ENCODE results near the gene PPAN.

The PPAN gene, protein sequence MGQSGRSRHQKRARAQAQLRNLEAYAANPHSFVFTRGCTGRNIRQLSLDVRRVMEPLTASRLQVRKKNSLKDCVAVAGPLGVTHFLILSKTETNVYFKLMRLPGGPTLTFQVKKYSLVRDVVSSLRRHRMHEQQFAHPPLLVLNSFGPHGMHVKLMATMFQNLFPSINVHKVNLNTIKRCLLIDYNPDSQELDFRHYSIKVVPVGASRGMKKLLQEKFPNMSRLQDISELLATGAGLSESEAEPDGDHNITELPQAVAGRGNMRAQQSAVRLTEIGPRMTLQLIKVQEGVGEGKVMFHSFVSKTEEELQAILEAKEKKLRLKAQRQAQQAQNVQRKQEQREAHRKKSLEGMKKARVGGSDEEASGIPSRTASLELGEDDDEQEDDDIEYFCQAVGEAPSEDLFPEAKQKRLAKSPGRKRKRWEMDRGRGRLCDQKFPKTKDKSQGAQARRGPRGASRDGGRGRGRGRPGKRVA

DNA sequence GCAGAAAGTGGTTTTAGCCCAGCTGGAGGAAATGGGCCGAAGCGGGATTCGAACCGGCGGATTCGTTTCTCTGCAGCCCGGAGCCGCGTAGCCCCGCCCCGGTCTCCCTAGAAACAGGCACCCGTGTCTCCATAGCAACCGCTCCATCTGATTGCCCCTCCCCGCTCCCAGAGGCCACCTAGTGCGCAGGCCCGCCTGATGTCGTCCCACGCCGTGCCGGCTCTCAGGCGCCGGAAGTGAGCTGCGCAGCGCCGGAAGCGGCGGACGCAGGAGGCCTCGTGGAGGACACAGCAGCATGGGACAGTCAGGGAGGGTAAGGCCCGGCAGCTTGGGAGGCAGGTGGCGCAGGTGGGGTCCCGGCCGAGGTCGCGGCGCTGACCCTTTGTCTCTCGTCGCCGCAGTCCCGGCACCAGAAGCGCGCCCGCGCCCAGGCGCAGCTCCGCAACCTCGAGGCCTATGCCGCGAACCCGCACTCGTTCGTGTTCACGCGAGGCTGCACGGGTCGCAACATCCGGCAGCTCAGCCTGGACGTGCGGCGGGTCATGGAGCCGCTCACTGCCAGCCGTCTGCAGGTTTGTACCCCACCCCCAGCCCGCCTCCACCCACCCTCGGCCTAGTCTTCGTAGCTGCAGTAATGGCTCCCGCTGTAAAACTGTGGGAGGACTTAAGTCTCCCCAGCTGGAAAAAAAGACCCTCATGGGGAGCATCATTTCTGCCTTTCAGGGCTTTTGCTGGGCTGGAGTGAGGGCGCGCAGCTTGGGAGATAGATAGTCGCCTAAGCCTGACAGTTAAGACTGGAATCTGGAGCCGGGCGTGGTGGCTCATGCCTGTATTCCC is at the start of gene PPAN:
Gene PPAN (plus strand): TSS at position 263 of the 837 bp plus-strand sequence. CDS start 33 bp downstream, at position 296.
- in situ Hi-C loops (cut with MboI; ENCODE audit: low sequenced_read_pairs) = no loop called here

DNA sequence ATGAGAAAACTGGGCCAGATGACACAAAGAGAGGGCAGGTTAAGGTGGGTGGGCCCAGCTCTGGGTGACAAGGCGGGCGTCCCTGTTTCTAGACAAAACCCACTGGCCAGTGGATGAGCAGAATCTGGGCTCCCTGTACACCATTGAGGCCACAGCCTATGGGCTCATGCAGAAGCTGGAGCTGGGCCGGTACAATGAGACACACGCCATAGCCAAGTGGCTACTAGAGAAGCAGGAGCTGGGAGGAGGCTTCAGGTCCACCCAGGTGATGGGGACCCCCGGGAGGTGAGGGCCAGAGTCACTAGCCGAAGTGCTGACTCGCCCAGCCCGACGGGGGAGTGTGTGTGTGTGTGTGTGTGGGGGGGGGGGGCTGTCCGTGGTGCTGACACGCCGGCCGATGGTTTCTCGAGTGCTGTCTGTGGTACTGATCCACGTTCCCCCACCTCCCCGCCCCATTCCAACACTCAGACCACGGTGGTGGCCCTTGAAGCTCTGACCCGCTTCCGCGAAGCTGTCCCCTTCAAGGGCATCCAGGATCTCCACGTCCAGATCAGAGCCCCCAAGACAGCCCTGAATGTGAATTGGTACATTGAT is 44.3 kb upstream of the PPAN start:
- in situ Hi-C loops (cut with MboI; ENCODE audit: low sequenced_read_pairs) = no loop called here

DNA sequence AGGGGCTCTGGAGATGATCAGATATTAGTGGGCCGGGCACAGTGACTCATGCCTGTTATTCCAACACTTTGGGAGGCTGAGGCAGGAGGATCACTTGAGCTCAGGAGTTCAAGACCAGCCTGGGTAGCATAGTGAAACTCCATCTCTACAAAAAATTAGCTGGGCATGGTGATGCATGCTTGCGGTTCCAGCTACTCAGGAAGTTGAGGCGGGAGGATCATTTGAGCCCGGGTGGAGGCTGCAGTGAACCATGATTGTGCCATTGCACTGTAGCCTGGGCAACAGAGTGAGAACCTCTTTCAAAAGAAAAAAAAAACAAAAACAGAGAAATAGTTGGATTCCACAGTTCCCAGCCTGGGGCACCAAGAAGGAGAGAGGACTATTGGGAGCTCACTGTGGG is 38.0 kb upstream of the PPAN start:
- in situ Hi-C loops (cut with MboI; ENCODE audit: low sequenced_read_pairs) = no loop called here

DNA sequence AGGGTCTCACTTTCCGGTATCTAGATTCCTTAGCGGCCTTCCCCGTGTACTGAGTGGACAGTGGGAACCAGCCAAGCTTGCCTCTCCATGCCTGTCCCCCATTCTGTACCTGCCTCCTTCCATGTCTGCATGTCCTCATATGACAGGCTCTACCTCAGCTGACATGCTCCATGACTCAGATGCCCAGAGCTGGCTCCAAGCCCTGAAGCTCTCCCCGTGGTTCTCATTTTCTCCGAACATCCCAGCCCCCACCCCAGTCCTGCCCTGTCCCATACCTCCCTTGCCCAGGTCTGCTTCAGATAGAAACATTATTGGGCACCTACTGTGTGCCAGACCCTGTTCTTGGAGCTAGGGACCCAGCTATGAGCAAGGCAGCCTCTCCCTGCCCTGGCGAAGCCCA is 37.1 kb upstream of the PPAN start:
- in situ Hi-C loops (cut with MboI; ENCODE audit: low sequenced_read_pairs) = no loop called here

DNA sequence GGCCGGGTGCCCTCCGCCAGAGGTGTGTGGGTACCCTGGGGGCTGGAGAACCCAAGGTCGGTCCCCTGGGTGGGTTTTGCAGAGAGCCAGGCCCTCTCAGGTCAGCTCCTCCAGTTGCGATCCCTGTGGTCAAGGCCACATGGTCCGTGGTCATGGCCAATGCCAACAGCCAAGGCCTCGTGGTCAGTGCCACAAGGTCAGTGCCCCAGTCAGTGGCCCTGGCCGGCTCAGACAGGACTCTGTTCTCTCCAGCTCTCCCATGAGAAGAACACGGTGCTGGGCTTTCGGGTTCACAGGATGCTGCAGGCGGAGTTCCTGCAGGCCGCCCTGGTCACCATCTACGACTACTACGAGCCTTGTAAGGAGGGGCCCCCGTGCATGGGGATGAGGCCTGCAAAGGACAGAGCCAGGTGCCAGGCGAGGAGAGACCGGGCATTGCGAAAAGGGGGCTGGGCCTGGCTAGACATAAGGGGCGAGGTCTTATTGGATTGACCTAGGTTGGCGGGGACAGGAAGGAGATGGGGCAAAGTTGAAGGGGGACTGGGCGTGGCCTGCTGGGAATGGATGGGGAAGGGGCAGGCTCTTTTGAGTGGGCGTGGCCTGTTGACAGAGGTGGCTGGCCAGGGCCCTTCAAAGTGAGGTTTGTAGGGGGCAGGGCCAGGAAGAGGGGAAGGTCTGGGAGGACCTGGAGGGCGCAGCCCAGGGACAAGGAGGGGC is 35.3 kb upstream of the PPAN start:
- in situ Hi-C loops (cut with MboI; ENCODE audit: low sequenced_read_pairs) = no loop called here

DNA sequence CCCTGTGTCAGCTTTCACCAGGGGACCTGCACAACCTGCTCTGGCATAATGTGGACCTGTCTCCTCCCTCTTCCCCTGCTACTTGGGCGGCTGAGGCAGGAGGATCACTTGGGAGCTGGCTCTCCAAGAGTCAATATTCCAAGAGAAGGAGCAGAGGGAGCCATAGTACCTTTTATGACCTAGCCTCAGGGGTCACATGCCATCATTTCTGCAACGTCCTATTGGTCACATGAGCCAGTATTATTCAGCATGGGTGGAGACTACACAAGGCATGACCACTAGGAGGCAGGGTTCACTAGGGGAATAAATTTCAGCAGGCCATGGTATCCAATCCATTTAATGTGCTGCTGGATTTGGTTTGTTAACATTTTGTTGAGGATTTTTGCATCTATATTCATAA is 32.0 kb upstream of the PPAN start:
- in situ Hi-C loops (cut with MboI; ENCODE audit: low sequenced_read_pairs) = no loop called here

DNA sequence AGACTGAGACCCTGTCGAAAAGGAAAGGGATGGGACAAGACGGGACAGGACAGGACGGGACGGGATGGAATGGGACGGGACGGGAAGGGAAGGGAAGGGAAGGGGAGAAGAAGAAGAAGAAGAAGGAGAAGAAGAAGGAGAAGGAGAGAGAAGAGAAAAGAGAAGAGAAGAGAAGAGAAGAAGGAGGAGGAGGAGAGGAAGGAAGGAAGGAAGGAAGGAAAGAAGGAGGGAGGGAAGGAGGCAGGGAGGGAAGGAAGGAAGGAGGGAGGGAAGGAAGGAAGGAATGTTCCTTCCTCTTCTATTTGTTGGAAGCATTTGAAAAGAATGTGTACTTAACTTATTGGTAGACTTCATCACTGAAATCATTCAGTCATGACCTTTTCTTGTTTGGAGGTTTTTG is 29.6 kb upstream of the PPAN start:
- in situ Hi-C loops (cut with MboI; ENCODE audit: low sequenced_read_pairs) = no loop called here

DNA sequence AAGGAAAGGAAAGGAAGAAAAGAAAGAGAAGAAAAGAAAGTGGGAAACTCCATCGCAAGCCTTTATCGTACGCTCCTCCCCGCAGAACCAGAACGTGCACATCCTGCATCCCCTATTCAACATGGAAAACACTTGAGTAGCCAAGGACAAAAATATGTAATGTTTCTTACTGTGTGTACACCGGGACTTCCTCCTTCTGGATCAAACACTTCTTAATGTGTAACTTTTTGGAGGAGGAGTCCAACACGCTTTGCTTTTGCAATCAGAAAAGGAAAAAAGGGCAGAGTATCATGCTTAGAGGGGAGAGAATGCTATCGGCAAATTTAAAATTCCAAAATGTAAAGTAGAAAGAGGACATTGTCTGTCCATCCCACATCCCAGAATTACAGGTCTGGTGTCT is 27.8 kb upstream of the PPAN start:
- in situ Hi-C loops (cut with MboI; ENCODE audit: low sequenced_read_pairs) = no loop called here

DNA sequence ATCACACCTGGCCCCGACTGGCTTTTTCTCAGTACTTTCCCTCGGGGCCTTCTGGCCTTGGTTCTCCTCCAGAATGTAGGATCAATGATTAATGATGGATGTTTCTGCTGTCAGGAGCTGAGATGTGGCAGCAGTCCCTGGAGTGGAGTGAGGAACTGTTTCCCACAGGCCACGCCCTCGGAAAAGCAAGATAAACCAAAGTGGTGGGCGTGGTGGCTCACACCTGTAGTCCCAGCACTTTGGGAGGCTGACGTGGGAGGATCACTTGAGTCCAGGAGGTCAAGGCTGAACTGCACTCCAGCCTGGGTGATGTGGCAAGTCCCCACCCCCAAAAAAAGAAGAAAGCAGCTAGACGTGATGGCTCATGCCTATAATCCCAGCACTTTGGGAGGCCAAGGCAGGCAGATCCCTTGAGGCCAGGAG is 27.1 kb upstream of the PPAN start:
- in situ Hi-C loops (cut with MboI; ENCODE audit: low sequenced_read_pairs) = no loop called here

DNA sequence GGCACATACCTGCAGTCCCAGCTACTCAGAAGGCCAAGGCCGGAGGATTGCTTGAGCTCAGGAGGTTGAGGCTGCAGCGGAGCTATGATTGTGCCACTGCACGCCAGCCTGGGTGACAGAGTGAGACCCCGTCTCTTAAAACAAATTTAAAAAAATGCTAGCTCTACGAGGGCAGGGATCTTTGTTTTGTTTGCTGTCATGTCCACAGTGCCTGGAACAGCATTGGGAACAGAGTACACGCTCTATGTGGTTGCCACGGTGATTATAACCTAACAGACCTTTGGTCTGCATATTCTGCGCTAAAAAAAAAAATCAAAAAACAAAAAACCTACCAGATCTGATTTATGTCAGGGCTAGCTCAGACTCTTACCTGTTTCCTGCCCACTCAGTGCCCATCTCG is 22.3 kb upstream of the PPAN start:
- in situ Hi-C loops (cut with MboI; ENCODE audit: low sequenced_read_pairs) = no loop called here

DNA sequence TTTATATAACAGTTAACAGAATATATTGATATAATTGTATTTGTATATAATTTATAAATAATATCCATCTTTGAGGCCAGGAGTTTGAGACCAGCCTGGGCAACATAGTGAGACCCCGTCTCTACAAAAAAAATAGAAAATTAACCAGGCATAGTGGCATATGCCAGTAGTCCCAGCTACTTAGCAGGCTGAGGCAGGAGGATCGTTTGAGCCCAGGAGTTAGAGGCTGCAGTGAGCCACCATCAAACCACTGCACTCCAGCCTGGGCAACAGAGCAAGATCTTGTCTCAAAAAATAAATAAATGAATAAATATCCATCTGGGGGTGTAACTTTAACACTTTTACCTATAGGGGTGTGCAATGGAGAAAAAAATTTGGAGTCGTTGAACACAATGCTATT is 21.4 kb upstream of the PPAN start:
- in situ Hi-C loops (cut with MboI; ENCODE audit: low sequenced_read_pairs) = no loop called here

DNA sequence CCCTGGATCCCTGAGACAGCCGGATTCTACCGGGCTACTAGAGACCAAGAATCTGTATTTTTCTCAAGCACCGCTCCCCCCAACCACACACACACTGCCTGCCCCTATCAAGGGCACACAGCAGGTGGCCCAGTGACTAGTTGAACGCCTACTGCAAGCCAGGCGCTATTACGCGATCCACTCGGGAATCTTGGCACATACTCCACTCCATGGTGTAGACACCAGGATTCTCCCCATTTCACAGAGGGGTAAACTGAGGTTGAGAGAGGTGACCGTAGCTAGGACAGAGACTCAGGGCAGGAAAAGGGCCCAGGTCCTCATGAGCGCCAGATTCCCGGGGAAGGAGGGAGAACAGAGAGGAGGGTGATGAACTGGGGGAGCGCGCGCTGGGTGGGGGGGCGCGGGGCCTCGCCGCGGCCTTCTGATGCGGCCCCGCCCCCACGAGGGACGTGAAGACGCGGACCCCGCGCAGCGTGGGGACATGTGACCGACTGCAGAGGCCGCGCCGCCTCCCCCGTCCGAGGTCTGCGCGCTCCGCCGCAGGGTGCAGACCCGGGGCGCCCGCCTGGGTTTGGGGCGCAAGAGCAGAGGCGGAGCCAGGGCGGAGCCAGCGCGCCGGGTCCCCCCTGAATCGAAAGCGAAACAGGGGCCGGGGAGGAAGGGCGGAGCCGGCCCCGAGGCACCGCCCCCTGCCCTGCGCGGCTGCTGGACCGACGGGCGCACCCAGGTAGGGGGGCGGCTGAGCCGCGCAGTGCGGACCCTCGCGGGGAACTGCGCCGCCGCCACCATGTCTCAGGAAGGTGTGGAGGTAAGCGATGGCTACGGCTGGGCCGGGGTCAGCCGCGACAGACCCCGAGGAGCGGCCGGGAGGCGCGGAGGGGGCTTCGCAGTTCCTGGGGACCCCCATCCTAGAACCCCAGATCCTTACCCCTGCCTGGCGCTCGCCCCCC is 20.2 kb upstream of the PPAN start, which contains the start of gene SHFL:
Gene SHFL (plus strand): TSS at position 677 of the 950 bp plus-strand sequence. CDS start 111 bp downstream, at position 788.
- in situ Hi-C loops (cut with MboI; ENCODE audit: low sequenced_read_pairs) = no loop called here

DNA sequence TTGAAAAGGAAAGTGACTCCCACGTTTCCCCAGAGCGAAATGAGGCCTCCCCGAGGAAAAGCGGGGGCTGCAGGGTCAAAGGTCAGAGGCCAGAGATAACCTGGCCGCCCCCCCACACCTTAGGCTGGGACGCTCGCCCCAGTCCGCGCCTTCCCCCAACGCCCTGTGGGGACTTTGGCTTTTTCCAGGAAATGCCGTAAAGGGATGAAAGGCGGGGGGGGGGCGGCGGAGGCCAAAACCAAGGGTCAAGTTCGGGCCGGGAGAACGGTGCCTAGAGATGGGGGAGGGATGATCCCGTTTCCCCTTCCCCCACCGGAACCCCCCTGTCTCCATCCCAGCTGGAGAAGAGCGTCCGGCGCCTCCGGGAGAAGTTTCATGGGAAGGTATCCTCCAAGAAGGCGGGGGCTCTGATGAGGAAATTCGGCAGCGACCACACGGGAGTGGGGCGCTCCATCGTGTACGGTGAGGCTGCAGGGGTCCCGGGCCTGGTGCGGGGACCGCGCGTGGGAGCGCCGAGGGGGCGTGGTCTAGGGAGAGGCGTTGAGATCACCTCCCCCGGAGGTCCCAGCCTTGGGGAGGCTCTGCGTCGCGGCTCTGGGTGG is 19.5 kb upstream of the PPAN start:
- in situ Hi-C loops (cut with MboI; ENCODE audit: low sequenced_read_pairs) = no loop called here

DNA sequence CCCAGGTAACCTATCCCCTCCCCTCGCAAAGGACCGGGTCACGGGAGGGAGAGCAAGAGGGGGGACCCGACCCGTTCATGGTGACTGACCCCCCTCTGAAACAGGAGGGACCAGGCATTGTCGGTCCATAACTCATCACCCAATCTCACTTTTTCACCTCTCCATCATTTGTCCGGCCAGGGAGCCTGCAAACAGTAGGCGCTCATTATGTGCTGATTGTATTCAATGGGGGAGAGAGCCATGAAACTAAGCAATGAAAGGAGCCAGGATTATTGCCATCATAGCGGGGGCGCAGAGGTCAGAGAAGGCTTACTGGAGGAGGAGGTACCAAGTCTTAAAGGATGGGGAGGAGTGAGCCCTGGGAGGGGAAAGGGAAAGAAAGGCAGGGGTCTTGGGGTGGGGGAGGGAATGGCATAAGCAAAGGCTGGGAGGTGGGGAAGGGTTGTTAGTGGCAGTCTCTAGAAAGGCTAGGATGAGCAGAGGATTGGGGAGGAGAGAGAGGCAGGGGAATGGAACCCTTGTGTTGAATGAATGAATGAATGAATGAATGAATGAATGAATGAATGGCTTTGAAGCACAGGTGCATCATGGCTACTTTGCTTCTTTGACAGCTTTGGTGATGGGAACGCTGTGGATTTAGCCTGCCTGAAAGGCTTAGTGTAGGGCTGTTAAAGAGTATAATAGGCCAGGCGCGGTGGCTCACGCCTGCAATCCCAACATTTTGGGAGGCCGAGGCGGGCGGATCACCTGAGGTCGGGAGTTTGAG is 18.7 kb upstream of the PPAN start:
- in situ Hi-C loops (cut with MboI; ENCODE audit: low sequenced_read_pairs) = no loop called here

DNA sequence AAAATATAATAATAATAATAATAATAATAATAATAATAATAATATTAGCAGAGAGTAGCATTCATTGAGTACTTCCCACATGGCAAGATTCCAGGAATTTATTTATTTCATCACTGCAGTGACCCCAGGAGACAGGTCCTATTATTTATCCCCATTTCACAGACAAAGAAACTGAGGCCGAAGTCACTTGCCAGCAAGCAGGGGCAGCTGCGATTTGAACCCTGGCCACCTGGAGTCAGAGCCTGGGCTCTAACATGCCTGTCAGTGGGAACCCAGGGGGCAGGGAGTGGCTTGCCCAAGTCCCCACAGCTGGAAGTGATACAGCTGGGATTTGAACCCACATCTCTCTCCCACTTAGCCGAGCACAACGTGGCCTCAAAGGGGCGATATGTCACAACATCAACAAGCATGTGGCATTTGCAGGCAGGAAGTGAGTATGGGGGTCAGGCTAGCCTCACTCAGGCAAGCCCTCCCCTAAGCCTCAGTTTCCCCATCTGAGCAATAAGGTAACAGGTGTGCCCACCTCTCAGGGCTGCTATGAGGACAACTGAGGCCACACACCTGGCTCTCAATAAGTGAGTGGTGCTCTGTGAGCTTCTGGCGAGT is 17.1 kb upstream of the PPAN start:
- in situ Hi-C loops (cut with MboI; ENCODE audit: low sequenced_read_pairs) = no loop called here

DNA sequence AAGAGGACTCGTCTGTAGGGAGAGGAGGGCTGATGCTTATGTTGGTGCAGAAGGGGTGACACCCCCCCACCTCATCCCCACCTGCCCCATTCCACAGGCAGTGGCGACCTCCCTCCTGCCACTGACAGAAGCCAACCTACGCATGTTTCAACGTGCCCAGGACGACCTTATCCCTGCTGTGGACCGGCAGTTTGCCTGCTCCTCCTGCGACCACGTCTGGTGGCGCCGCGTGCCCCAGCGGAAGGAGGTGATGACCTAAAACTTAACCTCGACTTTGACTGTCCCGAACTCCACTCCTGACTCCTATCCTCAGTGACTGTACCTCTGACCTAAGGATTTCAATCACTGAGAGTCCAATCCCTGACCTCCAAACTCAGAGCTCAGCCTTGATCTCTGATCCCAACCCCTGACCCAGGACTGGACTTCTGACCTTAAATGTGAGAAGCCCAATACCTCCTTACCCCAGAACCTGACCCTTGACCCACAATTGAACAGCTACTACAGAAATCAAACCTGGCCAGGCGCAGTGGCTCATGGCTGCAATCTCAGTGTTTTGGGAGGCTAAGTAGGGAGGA is 16.3 kb upstream of the PPAN start:
- in situ Hi-C loops (cut with MboI; ENCODE audit: low sequenced_read_pairs) = no loop called here

DNA sequence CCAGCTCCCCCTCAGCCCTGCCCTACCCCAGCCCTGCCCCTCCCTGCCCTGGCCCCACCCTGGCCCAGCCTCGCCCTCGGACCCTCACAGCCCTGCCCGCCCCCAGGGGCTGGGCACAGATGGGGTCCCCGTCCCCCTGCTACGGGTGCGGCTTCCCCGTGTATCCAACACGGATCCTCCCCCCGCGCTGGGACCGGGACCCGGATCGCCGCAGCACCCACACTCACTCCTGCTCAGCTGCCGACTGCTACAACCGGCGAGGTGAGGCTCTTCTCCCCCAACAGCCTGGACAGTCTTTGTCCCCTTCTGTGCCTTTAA is 14.8 kb upstream of the PPAN start:
- in situ Hi-C loops (cut with MboI; ENCODE audit: low sequenced_read_pairs) = no loop called here
